ENCODE data around the gene FKBP2.

The FKBP2 gene

DNA sequence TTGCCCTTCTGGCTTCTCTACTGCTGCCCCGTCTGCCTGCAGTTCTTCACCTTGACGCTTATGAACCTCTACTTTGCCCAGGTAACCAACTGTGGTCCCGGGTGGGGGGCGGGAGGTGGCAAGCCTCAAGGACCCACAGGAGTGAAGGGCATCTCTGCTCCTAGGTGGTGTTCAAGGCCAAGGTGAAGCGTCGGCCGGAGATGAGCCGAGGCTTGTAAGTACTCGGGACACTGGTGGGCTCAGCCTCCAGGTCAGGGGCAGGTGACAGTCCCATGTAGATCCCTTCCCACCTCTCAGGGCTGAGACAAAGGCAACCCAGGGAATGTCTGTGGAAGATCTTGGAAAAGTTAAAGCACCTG lies 45.9 kb downstream of the FKBP2 start:
- DNase-seq, result no peak

DNA sequence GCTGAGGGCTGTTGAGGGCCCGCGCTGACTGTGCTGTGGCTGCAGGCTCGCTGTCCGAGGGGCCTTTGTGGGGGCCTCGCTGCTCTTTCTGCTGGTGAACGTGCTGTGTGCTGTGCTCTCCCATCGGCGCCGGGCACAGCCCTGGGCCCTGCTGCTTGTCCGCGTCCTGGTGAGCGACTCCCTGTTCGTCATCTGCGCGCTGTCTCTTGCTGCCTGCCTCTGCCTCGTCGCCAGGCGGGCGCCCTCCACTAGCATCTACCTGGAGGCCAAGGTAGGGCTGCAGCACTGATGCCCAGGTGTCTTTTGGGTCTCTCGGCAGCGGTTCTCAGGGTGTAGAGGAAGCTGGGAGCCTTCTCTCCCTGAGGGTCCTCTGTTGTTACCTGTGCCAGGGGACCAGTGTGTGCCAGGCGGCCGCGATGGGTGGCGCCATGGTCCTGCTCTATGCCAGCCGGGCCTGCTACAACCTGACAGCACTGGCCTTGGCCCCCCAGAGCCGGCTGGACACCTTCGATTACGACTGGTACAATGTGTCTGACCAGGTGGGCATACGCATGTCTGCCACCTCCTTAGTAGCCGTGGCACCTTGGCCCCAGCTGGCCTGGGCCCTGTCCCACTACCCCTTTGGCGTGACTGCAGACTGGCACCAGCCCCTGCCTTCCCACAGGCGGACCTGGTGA lies 46.9 kb downstream of the FKBP2 start:
- no peak for DNase-seq

GRCh38 chr11:64288353-64288750 lies 47.5 kb downstream of the FKBP2 start:
- no peak for DNase-seq

- no peak for DNase-seq
Observed at GRCh38 chr11:64289002-64289564, 48.2 kb downstream of the FKBP2 start.

GRCh38 chr11:64290352-64291261 lies 49.7 kb downstream of the FKBP2 start:
- DNase-seq, result no peak

- no peak for DNase-seq
Observed at GRCh38 chr11:64291262-64291751, 50.4 kb downstream of the FKBP2 start, which contains the start of gene KCNK4. TSS of gene KCNK4 (plus strand) at chr11:64291302. CDS start at chr11:64293019, 1,717 bp downstream.

GRCh38 chr11:64291752-64292459 lies 51.0 kb downstream of the FKBP2 start:
- DNase-seq, result no peak

- no peak for DNase-seq
Observed at GRCh38 chr11:64292460-64293254, 51.8 kb downstream of the FKBP2 start.

Data from NCI-H2227 treated with DMSO at 0.1 percent for 48 hours (cell line).